NCI-H2107 treated with DMSO at 0.1 percent for 48 hours (cell line): ENCODE data around the gene ALG14.
"Not testable (repeated sequence)": the region's sequence is repeated elsewhere in the genome, so short reads cannot be mapped to it uniquely, and the experiment has no call there.

Experiments
- DNase-seq: peaks from one replicate; lab custom pipeline; 2025; ENCODE audit not compliant: unreplicated experiment; lab: John Stamatoyannopoulos, UW

ALG14 gene

GRCh38 chr1:95043141-95043980 lies 29.4 kb downstream of the ALG14 start:
- peak; percentile 93 for DNase-seq

- no peak for DNase-seq
Observed at GRCh38 chr1:95042286-95042685, 30.5 kb downstream of the ALG14 start.

GRCh38 chr1:95041491-95042165 lies 31.1 kb downstream of the ALG14 start:
- peak; percentile 68 for DNase-seq

- DNase-seq = no peak
Observed at GRCh38 chr1:95040032-95040525, 32.7 kb downstream of the ALG14 start.

- DNase-seq = no peak
Observed at GRCh38 chr1:95039360-95040031, 33.3 kb downstream of the ALG14 start.

- DNase-seq = no peak
Observed at GRCh38 chr1:95035536-95035935, 37.2 kb downstream of the ALG14 start.

GRCh38 chr1:95034506-95034905 lies 38.2 kb downstream of the ALG14 start:
- no peak for DNase-seq

GRCh38 chr1:95033843-95034242 lies 38.9 kb downstream of the ALG14 start:
- DNase-seq = no peak

GRCh38 chr1:95029532-95029931 lies 43.2 kb downstream of the ALG14 start:
- no peak for DNase-seq

GRCh38 chr1:95028954-95029353 lies 43.8 kb downstream of the ALG14 start:
- DNase-seq = no peak

- DNase-seq = no peak
Observed at GRCh38 chr1:95027046-95027445, 45.7 kb downstream of the ALG14 start.

- no peak for DNase-seq
Observed at GRCh38 chr1:95023399-95024043, 49.2 kb downstream of the ALG14 start.

- DNase-seq = no peak
Observed at GRCh38 chr1:95022644-95022926, 50.2 kb downstream of the ALG14 start.

GRCh38 chr1:95021805-95022643 lies 50.7 kb downstream of the ALG14 start:
- no peak for DNase-seq

- DNase-seq = no peak
Observed at GRCh38 chr1:95021119-95021518, 51.6 kb downstream of the ALG14 start.

GRCh38 chr1:95019466-95019865 lies 53.3 kb downstream of the ALG14 start:
- not testable (repeated sequence) for DNase-seq

- no peak for DNase-seq
Observed at GRCh38 chr1:95018602-95019369, 54.0 kb downstream of the ALG14 start.

- peak; percentile 64 for DNase-seq
Observed at GRCh38 chr1:95017775-95018174, 55.0 kb downstream of the ALG14 start.

- no peak for DNase-seq
Observed at GRCh38 chr1:95015076-95015475, 57.7 kb downstream of the ALG14 start.
